DMS 273 (cell line): Measurements from ENCODE around the gene PTGIS.
A peak's percentile ranks its signal among the peaks of the same experiment; 100 is the strongest.

Source experiments
- DNase-seq: peaks from one replicate; lab custom pipeline; 2025; ENCODE audit not compliant: unreplicated experiment; lab: John Stamatoyannopoulos, UW

Gene PTGIS

DNA sequence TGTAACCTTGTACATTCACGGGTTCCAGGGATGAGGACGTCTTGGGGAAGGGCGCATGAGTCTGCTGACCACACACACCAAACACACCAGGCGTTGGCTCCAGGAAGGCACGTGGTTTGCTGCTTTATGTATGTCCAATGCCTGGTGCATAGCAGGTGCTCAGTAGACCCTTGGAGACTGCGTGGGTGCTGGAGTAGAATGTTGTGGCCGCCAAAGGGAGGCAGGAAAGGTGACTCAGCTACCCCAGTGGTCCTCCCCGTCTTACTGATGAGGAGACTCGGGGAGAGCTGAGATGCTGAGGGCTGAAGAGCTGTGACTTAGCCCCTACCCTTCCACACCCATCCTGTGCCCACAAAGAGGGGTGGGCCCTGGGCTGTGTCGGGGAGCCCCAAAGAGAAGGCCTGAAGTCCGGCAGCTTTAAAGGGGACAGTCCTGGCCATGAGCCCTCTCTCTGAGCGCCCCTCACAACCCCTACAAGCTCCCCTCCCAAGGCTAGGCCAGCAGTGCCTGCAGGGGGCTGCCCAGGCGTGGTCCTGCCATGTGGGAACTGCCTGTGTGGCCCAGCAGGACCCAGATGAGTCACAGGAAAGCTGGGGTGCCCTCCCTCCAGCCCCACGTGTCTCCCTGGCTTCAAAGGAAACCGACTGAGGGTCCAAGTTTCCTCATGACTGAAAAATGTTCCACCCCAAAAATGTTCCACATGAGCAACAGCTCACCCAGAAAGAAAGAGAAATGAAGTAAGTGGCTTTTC is 28.0 kb upstream of the PTGIS start:
- no peak for DNase-seq

DNA sequence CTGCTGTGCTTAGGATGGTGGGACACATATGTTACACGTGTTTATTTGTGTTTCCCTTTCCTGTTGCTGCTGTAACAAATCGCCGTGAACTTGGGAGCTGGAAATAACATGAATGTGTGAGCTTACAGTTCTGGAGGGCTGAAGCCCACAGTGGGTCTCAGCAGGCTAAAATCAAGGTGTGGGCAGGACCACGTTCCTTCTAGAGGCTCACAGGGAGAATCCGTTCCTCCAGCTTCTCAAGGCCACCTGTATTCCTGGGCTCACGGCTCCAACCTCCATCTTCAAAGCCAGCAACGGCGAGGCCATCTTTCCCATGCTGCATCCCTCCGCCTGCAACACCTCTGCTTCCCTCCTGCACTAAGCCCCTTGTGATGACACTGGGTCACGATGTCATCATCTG is 27.4 kb upstream of the PTGIS start:
- no peak for DNase-seq

DNA sequence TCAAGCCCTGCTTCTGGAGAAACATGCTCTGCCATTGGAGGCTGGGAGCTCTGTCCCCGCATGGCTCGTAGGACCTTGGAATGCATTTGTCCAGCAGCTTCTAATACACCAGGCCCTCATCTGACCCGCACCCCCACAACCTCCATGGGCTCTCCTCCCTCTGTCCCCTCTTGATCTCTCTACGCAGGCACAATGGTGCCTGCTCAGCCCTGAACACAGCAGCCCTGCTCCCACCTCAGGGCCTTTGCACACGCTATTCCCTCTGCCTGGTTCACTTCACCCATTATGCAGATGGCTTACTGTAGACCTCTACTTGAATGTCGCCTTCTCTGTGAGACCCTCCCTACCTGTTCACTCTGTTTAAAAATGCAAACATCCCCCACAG is 27.0 kb upstream of the PTGIS start:
- DNase-seq, result no peak

DNA sequence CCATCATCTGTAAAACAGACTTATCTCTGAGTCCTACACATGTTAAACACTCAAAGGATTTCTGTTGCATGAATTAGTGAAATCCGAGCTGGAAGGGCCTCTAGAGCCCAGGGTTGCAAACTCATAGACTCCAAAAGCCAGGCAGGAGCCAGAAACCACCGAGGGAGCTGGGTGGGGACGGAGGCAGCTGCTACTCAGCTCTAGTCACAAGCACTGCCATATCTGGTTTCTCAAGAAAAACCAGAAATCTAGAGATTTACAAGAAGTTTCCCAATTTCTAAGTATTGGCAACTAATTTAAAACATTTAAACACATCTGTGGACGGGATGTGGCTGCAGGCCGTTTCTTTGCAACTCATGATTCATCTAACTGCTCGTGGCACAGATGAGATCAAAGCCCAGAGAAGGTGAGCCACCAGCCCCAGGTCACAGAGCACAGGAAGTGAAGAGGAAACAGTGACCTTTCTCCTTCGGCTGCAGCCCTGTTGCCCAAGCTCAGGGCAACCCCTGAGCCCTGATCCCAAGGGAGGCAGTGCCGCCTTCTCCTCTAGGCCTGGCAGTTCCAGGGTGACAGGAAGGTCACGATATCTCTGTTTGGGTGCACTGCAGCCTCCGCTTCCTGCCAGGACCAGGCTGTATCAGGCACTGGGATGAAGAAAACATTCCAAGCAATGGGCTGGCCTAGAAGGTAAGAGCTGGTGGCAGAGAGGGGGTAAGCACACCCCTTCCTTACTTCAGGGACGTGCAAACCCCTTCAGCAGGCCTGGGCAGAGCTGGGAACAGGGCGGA is 26.4 kb upstream of the PTGIS start:
- DNase-seq, result peak; percentile 49

DNA sequence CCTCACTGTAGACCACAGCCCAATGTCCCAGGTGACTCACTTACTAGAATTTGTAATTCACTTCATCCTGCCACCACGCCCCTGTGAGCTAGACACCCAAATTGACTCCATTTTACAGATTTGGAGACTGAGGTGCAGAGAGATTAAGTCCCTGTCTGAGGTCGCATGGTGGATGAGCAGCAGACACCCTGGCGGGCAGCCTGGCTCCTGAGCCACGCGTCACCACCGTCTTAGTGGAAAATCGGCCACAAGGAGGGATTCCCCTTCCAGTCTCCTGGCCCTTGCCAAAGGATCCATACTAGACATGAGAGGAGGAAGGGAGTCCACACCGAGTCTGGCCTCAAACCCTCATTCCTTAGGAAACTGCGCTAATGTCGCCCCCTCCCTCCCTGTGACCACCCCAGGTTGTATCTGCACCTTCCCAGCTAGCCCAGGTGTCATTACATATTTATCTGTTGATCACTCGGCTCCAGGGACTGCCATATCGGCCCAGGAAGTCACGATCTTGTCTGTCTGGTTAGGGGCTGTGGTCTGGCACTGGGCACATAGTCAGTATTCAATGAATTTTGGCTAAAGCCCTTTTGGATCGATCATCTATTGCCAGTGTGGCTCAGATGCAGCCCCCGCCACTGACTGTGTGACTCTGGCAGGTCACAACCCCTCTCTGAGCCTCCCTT is 25.7 kb upstream of the PTGIS start:
- DNase-seq, result no peak

DNA sequence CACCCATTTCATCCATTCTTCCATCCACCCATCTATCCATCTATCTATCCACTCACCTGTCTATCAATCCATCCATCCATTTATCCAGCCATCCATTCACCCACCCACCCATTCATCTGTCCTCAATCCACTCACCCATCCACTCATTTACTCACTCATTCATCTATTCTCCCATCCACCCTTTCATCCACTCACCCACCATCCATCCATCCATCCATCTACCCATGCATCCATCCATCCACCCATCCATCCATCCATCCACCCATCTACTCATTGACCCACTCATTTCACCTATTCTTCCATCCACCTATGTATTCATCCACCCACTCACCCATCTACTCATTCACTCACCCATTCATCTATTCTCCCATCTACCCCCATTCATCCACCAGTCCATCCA is 24.2 kb upstream of the PTGIS start:
- DNase-seq, result no peak

DNA sequence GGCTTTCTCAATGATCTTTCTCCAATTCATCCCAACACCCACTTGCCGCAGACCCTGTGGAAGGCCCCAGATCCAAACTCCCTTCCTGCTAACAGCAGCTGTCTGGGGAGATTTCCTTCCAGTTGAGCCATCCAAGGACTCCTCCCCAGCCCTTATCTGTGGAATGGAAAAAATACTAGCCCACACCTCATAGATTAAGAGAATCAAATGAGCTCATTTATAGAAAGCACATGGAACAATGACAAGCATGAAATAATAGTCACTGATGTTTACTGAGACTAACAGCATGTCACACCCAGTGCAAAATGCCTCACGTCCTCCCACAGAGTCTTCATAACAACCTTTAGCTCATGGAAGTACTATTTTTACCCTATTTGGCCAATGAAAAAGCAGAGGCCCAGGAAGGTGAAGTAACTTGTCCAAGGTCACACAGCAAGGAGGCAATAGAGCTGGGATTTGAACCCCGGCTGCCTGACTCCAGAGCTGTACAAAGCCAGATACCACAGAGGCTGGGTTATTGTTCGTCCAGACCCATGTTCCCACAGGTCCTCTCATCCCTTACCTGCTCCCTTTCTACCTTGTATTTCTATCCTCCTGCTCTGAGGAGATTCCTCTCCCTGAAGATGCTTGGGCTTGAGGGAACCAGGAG is 23.4 kb upstream of the PTGIS start:
- DNase-seq, result no peak

DNA sequence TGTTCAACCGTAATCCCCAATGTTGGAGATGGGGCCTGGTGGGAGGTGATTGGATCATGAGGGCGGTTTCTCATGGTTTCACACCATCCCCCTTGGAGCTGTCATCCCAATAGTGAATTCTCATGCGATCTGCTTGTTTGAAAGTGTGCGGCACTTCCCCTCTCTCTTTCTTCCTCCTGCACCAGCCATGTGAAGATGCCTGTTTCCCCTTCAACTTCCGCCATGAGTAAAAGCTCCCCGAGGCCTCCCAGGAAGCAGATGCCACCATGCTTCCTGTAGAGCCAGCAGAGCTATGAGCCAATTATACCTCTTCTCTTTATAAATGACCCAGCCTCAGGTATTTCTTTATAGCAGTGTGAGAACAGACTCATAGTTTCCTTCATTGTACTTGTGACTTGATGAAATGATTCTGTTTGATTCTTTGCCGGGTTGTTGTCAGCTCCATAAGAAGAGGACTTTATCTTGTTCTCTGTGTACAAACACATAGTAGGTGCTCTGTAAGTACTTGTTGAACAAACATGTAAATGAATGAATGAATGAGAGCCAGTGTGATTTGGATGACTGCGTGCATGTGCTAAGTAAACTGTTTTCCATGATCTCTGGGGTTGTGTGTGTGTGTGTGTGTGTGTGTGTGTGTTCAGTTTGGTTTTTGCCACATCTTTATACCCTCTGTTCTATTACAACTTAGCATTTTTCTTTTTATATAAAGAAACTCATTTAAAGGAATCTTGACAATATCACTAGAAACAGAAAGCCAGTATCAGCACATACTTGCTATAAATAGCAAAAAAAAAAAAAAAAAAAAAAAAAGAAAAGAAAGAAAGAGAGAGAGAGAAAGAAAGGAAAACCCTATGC is 22.5 kb upstream of the PTGIS start:
- DNase-seq, result no peak

DNA sequence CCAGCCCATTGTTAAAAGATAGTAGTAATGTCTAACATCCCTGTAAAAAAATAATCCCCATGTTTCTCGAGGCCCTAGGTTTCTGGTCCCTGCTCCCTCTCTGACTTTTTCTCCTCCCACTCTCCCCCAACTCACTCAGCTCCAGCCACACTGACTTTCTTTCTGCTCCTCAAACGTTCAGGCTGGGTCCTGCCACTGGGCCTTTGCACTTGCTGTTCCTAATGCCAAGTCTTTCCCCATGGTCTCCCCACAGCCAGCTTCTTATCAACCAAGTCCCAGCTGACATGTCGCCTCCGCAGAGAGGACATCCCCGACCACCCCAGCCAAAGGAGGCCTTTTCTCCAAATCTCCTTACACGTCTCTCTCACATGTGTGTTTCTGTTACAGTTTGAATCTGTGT is 21.8 kb upstream of the PTGIS start:
- DNase-seq, result no peak

DNA sequence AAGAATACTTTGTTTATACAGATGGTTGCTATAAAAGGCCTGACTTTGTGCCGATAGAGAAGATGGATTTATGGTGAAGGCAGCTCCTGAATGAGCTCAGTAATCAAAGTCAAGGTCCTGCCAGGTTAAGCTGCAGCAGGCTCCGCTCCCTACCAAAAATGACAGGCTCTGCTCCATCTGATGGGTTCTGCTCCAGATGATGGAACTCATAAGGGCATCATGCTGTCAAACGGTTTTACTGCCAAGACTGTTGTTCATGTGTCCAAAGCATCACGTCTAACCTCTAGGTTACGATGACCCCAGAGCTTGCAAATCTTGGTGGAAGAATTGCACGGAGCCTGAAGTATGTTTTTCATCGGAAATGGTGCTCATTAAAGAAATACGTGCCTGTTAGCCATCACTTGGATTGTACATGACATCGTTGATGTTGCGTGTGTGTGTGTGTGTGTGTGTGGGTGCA is 19.2 kb upstream of the PTGIS start:
- DNase-seq, result no peak

DNA sequence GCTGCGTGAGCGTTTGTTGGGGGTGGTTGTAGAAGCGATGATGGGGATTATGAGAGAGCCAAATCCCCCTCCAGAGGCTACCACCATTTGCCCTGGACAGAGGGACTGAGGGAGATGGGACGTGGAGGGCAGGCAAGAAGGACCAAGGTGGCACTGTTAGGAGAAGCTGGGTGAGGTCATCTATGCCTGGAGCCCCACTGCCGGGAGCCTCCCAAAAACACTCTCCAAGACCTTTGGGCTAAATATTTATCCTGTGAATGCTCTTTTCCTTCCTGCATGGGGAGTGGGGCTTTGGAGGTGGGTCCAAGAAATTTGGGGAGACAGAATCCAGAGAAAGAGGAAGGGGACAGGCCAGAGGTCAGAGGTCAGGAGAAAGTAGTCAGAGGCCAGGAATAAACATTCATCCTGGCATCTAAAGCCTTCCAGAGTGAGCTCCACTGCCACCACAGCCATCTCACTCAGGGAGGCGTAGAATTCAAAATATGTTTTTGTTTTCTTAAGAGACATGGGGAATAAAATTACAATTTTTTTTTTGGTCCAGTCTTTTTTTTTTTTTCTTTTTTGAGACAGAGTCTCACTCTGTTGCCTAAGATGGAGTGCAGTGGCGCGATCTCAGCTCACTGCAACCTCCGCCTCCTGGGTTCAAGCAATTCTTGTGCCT is 17.8 kb upstream of the PTGIS start:
- no peak for DNase-seq

DNA sequence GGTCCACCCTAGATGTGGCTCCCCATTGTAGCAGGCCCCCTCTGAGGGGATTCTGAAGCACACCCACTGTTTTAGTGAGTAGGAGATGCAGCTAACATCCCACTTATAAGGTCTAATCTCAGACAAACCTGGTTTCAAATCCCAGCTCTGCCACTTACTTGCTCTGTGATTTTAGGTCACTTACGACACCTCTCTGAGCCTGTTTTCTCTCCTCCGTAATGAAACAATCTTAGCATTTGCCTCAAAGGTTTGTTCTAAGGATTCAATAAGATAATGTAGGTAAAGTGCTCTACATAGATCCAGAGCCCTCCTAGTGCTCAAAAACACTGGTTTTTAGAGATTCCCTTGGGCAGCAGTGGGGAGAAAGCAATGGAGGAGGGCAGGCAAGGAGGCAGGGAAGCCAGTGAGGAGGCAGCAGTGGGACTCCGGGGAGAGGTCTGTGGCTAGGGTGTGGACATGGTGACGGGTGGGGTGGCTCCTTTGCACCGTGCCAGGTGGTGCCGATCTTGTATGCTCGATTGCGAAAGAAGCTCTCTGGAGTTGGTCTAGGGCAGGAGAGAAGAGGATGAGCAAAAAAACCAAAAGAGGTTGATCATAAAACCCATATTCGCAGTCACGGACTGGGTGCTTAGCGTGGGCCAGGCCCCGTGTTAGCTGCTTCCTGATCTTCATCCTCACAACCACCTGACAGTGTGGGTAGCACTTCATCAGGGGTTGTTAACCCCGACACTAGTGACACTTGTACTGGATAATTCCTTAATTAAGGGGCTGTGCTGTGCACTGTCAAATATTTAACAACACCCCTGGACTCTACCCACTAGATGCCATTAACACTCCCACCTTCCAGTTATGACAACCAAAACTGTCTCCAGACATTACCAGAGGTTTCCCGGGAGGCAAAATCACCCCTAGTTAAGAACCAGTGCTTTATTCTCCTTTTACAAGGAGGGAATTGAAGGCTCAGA is 16.8 kb upstream of the PTGIS start:
- peak; percentile 45 for DNase-seq

DNA sequence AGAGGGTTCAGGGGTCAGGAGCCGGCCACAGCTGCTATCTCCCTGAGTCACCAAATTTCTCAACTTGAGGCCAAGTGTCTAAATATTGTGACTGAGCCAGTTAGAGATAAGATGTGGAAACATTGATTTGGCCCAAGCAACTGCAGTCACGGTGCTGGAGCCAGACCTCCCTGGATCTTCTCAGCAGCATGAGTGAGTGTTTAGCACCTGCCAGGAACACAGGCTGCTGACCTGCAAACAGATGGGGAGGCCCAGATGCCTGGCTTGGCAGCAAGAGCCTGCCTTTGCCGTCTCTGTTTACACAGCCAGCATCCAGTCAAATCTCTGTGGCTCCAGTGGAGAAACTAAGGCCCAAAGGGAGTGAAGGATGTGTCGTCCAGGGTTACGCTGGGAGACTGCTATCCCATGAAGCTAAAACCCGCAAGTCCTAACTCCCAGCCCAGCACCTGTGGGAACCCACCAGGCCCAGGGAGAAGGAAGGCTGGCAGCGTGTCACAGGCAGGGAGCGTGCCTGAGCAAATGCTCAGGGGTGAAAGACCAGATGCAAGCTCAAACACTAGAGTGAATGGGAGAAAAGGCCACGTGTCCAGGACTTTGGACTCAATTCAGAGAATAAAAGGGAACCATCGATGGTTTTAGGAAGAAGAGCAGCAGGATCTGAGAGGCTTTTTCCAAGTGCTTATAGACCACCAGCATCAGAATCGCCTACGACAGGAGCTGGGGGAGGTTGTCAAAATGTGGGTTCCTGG is 15.9 kb upstream of the PTGIS start:
- peak; percentile 95 for DNase-seq

DNA sequence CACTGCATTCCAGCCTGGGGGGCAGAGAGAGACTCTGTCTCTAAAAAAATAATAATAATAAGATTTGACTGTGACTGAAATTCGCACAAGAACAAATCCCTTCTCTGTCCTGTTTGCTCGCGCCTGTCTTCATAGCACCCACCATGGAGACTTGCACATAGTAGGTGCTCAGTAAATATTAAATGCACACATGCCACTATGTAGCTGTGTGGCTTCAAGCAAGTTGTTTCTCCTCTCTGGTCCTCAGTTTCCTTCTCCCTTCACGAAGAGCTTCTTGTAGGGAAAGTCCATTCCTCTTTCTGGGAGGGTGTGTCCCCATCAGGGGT is 15.4 kb upstream of the PTGIS start:
- no peak for DNase-seq

DNA sequence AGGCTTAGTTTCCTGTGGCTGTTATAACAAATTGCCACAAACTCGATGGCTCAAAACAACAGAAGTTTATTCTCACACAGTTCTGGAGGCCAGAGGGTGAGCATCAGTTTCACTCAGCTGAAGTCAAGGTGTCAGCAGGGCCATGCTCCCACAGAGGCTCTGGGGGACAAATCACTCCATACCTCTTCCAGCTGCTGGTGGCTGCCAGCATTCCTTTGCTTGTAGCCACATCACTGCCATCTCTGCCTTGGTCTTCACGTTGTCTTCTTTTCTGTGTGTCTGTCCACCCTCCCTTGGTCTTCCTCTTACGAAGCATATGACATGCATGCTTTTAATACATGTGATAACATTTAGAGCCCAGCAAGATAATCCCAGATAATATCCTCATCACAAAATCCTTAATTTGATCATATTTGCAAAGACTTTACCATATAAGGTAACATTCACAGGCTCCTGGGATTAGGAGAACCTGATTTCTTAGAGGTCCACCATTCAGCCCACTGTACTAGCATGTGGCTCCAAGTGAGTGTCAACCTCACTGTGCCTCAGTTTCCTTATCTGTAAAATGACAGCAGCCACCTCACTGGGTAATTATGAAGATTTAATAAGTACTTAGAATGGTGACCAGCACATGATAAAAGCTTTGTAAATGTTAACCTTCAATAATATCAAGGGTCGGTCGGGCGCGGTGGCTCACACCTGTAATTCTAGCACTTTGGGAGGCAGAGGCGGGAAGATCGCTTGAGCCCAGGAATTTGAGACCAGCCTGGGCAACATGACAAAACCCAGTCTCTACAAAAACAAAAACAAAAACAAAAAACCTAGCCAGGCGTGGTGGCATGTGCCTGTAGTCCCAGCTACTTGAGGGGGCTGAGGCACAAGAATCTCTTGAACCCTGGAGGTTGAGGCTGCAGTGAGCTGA is 14.7 kb upstream of the PTGIS start:
- no peak for DNase-seq

DNA sequence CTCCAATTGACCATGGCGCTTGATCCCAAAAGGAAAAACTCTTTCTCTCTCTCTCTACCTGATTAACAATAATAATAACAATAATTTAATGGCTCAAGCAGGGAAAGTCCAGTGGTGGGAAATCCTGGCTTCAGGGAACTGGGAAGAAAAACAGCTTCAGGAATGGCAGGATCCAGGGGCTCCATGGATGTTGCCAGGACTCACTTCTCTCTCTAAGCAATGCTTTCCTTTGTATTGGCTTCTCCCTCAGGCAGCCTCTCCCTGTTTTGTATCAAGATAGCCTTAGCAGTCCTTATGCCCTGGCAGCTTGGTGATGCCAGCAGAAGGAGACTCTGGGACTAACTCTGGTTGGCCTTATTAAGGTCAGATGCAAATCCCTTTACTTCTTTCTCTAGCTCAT is 13.5 kb upstream of the PTGIS start:
- no peak for DNase-seq

DNA sequence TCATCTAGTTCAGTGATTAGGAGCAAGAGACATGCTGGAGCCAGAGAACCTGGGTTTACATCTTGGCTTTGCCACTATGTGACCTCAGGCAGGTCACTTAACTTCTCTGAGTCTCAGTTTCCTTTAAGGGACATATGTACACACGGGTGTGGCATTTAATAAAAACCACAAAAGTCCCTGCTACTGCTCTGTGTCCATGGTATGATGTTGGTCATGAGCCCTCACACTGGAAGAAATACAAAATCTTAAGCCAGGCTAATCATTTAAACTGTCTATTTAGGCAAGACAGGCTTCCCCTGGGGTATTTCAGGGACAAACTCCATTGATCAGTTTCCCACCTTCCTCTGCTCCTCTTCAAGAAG is 12.9 kb upstream of the PTGIS start:
- no peak for DNase-seq
